GM18502 (cell line): ENCODE measurements around the gene MRPS2.
"Not testable (repeated sequence)": the region's sequence is repeated elsewhere in the genome, so short reads cannot be mapped to it uniquely, and the experiment has no call there.

ENCODE experiments used
- ATAC-seq: cut with Tn5 transposase; IDR thresholded peaks from one replicate; pipeline ENCODE4 v1.9.1; 2021; ENCODE audit warnings: mild to moderate bottlenecking; ENCODE audit not compliant: unreplicated experiment, poor library complexity

The MRPS2 gene

GRCh38 chr9:135513351-135513846 lies 12.9 kb downstream of the MRPS2 start:
- no peak for ATAC-seq

GRCh38 chr9:135513906-135514305 lies 13.4 kb downstream of the MRPS2 start:
- not testable (repeated sequence) for ATAC-seq

GRCh38 chr9:135514342-135515082 lies 14.0 kb downstream of the MRPS2 start:
- no peak for ATAC-seq

GRCh38 chr9:135515083-135515951 lies 14.8 kb downstream of the MRPS2 start:
- ATAC-seq = no peak

- no peak for ATAC-seq
Observed at GRCh38 chr9:135516132-135516860, 15.8 kb downstream of the MRPS2 start.

GRCh38 chr9:135517407-135517822 lies 16.9 kb downstream of the MRPS2 start:
- no peak for ATAC-seq

GRCh38 chr9:135519179-135519971 lies 18.9 kb downstream of the MRPS2 start:
- no peak for ATAC-seq

GRCh38 chr9:135520916-135521607 lies 20.6 kb downstream of the MRPS2 start, which contains the start of gene LCN1:
TSS of gene LCN1 (plus strand) at chr9:135521440. CDS start at chr9:135521498, 58 bp downstream.
- no peak for ATAC-seq

GRCh38 chr9:135521608-135522095 lies 21.2 kb downstream of the MRPS2 start:
- ATAC-seq = no peak

- no peak for ATAC-seq
Observed at GRCh38 chr9:135522137-135522877, 21.8 kb downstream of the MRPS2 start.

GRCh38 chr9:135522931-135523330 lies 22.4 kb downstream of the MRPS2 start:
- ATAC-seq = no peak

GRCh38 chr9:135523521-135524129 lies 23.1 kb downstream of the MRPS2 start:
- ATAC-seq = no peak

GRCh38 chr9:135524130-135524861 lies 23.8 kb downstream of the MRPS2 start:
- ATAC-seq = no peak

GRCh38 chr9:135525241-135526088 lies 25.0 kb downstream of the MRPS2 start:
- no peak for ATAC-seq

GRCh38 chr9:135526089-135526729 lies 25.7 kb downstream of the MRPS2 start:
- ATAC-seq = no peak
